ENCODE data around the gene MED28. TPM values are rescaled to one million over a fixed set of nuclear protein-coding genes. Genes with fewer than 3 reads are reported as not detected.

The MED28 gene
- polyA plus RNA-seq, 1 donor (not counting 4 experiments of a cell fraction or from before 2014, with no cell fraction given), result 22.5 TPM

- Histone ChIP-seq H4K20me1 (ENCODE audit: control insufficient read depth, extremely low read depth, insufficient read depth, low read length) (no peaks in the 10 kb centered on the region), H2AFZ (ENCODE audit: control insufficient read depth, low read length) (no peak overlapping the region), H3K36me3 (ENCODE audit: control insufficient read depth in 2 of 2, extremely low read depth in 1 of 2, insufficient read depth in 2 of 2, low read length in 2 of 2) (no peaks in the 10 kb centered on the region), H3K79me2 (ENCODE audit: control insufficient read depth, insufficient read depth, low read length) (no peaks in the 10 kb centered on the region), H3K9me3 (ENCODE audit: control insufficient read depth, low read depth, low read length) (no peaks in the 10 kb centered on the region), H3K27me3 (ENCODE audit: control insufficient read depth, extremely low read depth, insufficient read depth, low read length) (no peaks in the 10 kb centered on the region), H3K9ac (ENCODE audit: control insufficient read depth, extremely low read depth, insufficient read depth, low read length) (no peak overlapping the region), H3K4me1 (ENCODE audit: control insufficient read depth, extremely low read depth, insufficient read depth, low read length) (no peaks in the 10 kb centered on the region), H3K27ac (ENCODE audit: control insufficient read depth, insufficient read depth, low read length) (no peak overlapping the region), H3K9me1 (ENCODE audit: control insufficient read depth, extremely low read depth, insufficient read depth, low read length) (no peaks in the 10 kb centered on the region), H3K4me3 (ENCODE audit: control insufficient read depth in 2 of 3, extremely low read depth in 1 of 3, insufficient read depth in 2 of 3, low read depth in 1 of 3, low read length in 3 of 3) (no peak overlapping the region), H3K4me2 (ENCODE audit: control insufficient read depth, extremely low read depth, insufficient read depth, low read depth, low read length) (no peak overlapping the region)
- dilution Hi-C loops (cut with MboI; ENCODE audit: extremely low pct_ligation_motif_present, low sequenced_read_pairs), result no loop called here
- FAIRE-seq (no peak), DNase-seq (ENCODE audit: low read depth, low spot score) (no peak)
- TF ChIP-seq EZH2 (IDR thresholded peaks at IDR 0.05; ENCODE audit: low read length) (no peak), CTCF (optimal IDR thresholded peaks at IDR 0.05 in 1 of 3, IDR thresholded peaks at IDR 0.05 in 1 of 3, conservative IDR thresholded peaks at IDR 0.05 in 1 of 3; ENCODE audit: extremely low read depth in 1 of 3, insufficient read depth in 2 of 3, low read length in 3 of 3) (no peak)
These were observed 51.4 kb downstream of the MED28 start for GRCh38 chr4:17665852-17666251.

- H3K4me1 ChIP-seq (ENCODE audit: control insufficient read depth, extremely low read depth, insufficient read depth, low read length), result no peaks in the 10 kb centered on the region
- H3K4me2 ChIP-seq (ENCODE audit: control insufficient read depth, extremely low read depth, insufficient read depth, low read depth, low read length), result no peak overlapping the region
- H3K36me3 ChIP-seq (ENCODE audit: control insufficient read depth in 2 of 2, extremely low read depth in 1 of 2, insufficient read depth in 2 of 2, low read length in 2 of 2), result no peaks in the 10 kb centered on the region
- no peak overlapping the region for H3K27ac ChIP-seq (ENCODE audit: control insufficient read depth, insufficient read depth, low read length)
- H3K9ac ChIP-seq (ENCODE audit: control insufficient read depth, extremely low read depth, insufficient read depth, low read length), result no peak overlapping the region
- H3K27me3 ChIP-seq (ENCODE audit: control insufficient read depth, extremely low read depth, insufficient read depth, low read length), result no peaks in the 10 kb centered on the region
- no peak overlapping the region for H2AFZ ChIP-seq (ENCODE audit: control insufficient read depth, low read length)
- dilution Hi-C loops (cut with MboI; ENCODE audit: extremely low pct_ligation_motif_present, low sequenced_read_pairs), result no loop called here
- H3K9me1 ChIP-seq (ENCODE audit: control insufficient read depth, extremely low read depth, insufficient read depth, low read length), result no peaks in the 10 kb centered on the region
- no peak for TF ChIP-seq CTCF (optimal IDR thresholded peaks at IDR 0.05 in 1 of 3, IDR thresholded peaks at IDR 0.05 in 1 of 3, conservative IDR thresholded peaks at IDR 0.05 in 1 of 3; ENCODE audit: extremely low read depth in 1 of 3, insufficient read depth in 2 of 3, low read length in 3 of 3)
- TF ChIP-seq EZH2 (IDR thresholded peaks at IDR 0.05; ENCODE audit: low read length), result no peak
- FAIRE-seq (no peak), DNase-seq (ENCODE audit: low read depth, low spot score) (no peak)
- H4K20me1 ChIP-seq (ENCODE audit: control insufficient read depth, extremely low read depth, insufficient read depth, low read length), result no peaks in the 10 kb centered on the region
- H3K4me3 ChIP-seq (ENCODE audit: control insufficient read depth in 2 of 3, extremely low read depth in 1 of 3, insufficient read depth in 2 of 3, low read depth in 1 of 3, low read length in 3 of 3), result no peak overlapping the region
- H3K79me2 ChIP-seq (ENCODE audit: control insufficient read depth, insufficient read depth, low read length), result no peaks in the 10 kb centered on the region
- H3K9me3 ChIP-seq (ENCODE audit: control insufficient read depth, low read depth, low read length), result no peaks in the 10 kb centered on the region
These were observed 52.8 kb downstream of the MED28 start for GRCh38 chr4:17667253-17667652.

Data from keratinocyte (primary cell).